GM18498 (cell line): ENCODE data around the gene MAPK14.
"Not testable (repeated sequence)": the region's sequence is repeated elsewhere in the genome, so short reads cannot be mapped to it uniquely, and the experiment has no call there.

Source experiments
- ATAC-seq: cut with Tn5 transposase; IDR thresholded peaks from one replicate; pipeline ENCODE4 v1.9.1; 2021; ENCODE audit warnings: mild to moderate bottlenecking, moderate library complexity; ENCODE audit not compliant: unreplicated experiment

MAPK14 gene

DNA sequence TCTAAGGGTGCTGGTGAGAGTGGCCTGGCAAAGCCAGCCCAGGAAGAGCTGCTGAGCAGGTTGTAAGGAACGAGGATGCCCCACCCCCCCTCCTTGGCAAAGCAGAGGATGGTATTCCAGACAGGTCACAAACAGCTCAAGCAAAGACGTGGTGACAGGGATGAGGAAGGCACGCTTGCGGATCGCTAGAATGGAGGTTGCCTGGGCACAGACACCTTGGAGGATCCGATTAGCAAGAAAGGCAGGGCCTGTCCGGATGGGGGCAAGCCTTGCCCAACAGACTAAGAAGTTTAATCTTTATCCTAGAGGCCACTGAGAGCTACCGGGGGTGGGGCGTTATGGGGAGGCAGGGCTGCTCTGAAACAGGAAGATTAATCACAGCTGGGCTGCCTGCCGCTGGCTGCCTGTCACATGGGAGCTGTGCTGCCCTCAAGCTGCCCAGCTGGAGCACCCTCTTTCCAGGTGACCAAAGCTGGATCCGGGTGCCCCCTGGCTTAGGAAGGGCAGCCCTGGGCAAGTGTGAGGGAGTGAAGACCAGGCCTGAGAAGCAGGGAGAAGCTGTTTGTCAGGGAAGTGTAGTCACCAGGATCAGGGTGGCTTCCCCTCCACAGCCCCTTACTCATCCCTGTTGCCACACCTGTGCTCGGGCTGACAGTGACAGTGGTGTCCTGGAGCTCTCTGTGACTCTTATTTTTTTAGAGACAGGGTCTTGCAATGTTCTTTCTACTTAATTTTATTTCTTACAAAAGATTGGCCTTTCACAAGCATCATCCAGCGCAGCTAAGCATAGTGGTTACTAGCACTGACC is 93.6 kb downstream of the MAPK14 start:
- peak; percentile 36 for ATAC-seq

DNA sequence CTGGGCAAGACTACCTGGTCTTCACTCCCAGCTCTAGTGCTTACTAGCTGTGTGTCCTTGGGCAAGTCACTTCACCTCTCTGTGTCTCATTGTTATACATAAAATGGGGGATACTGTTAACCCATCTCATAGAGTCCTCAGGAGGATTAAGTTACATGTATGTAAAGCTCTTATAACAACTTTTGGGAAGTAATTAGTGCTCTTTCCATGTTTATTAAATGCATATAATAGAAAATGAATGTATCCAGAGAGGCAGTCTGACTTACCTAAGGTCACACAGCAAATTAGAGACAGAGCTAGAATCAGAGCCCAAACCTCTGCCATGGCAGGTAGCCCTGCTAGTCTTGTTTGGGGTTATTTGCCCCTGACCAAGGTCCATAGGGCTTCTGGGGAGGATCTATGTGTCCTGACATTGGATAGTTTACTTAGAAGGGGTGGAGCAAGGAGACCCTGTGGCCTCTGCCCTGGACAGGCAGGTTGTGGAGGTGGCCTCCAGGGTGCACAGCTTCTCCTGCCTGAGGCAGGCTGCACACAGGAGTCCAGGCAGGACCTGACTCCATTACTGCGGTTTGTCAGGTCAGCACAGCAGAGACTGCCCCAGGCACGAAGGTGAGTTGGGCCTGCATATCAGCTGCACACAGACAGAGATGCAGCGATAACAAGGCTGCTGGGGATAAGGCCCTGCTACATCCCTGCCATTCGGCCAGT is 94.3 kb downstream of the MAPK14 start:
- no peak for ATAC-seq

DNA sequence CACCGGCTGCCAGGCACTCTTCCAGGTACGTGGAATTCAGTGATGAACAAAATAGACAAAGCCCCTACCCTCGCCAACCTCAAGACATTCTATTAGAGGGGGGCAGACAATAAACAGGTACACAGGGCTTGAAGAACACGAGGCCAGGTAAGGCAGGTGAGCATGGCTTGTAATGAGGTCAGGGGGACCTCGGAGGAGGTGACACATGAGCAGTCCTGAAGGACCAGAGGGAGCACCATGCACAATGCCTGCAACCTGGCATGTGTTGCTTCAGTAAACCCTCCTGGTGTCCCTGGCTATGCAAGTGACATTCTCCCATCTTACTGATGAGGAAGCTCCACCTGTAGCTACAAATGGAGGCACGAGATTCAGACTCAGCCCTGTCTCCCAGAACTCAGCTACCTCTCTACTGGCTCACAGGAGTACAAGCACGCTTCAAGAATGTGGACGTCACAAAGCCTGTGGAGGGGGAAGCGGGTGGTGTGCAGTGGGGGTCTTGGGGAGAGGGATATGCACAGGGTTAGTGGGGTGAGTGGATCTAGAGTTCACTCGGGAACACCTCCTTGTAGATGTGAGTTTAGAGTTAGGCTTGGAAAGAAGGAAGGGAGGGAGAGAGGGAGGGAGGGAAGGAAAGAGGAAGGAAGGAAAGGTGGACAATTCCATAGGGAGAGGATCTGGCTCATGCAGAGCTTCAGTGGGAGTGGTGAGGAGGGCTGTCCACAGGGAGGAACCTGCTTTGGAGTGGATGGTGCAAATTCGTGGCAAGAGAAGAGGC is 95.1 kb downstream of the MAPK14 start:
- ATAC-seq = no peak

DNA sequence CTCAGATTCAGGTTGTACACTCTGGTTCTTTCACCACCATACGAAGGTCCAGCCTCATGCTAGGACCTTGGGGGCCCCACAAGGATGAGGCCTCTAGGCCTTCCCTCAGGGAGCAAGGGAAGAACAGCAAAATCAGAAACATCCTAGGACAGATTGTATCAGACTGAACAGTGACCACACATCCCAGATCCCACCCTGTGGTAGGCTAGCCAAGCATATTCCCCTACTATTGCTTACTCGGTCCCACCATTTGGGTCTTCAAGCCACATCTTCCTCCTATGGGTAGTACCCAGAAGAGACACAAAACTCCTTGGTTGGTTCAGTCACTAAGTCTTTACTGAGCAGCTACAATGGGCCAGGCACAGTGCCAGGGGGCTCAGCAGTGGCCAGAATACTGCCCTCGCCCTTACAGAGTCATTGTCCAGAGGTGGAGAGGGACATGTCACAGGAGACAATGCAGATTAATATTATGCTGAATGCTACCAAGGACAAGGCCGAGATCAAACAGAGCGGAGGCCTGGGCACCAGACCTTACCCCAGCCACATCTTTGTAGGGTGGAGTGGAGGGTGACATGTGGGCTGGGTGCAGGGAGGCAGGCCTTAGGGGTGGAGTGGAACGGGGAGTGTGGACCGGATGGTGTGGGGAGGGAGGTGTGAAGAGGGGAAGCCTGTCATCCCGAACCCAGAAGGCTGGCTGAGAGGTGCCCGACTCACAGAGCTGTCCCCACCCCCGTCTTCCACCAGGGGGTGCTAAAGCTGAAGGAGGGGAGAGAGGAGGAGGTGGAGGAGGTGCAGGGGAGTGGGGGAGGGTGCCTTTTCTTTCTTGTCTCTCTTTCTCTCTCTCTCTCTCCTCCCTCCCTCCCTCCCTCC is 95.9 kb downstream of the MAPK14 start:
- ATAC-seq = peak; percentile 80

DNA sequence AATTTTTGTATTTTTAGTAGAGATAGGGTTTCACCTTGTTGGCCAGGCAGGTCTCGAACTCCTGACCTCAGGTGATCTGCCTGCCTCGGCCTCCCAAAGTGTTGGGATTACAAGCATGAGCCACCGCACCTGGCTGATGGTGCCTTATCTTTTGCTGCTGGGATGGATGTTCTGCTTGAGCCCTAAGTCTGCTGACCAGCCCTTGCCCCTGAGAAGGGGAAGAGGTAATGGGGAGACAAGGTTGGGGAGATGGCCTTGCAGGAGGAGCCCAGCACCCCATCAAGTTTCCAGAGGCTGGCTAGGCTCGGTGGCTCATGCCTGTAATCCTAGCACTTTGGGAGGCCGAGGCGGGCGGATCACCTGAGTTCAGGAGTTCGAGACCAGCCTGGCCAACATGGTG is 96.7 kb downstream of the MAPK14 start:
- not testable (repeated sequence) for ATAC-seq

DNA sequence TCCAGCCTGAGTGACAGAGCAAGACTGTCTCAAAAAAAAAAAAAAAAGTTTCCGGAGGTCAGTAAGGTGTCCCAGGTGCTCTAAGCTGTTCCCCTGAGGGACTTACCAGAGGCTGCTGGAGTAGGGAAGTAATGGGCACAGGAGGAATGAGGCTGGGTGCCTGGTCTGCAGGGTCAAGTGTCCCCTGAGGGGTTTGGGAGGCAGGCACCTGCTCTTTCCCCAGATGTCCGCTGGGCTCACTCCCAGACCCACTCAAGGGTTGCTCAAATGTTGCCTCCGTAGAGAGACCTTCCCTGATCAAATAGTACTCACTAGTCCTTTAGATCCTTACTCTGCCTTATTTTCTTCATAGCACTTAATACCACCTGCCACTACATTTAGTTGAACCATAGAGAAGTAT is 97.3 kb downstream of the MAPK14 start:
- no peak for ATAC-seq

DNA sequence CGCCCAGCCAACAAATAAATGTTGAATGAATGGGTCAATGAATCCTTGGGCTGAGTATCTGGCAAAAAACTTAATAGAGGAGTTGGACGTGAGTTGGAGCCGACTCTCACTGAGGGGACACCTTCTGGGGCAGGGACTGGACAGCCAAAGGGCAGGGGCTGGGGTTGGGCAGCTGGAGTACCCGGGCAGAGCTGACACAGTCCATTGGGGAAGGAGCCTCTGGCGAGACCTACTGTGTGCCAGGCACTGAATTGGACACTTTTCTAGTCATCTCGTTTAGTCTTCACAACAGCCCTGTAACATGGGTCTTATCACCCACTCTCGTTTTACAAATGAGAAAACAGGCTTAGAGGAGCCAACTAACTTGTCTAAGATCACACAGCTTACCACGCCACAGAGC is 98.0 kb downstream of the MAPK14 start:
- no peak for ATAC-seq

DNA sequence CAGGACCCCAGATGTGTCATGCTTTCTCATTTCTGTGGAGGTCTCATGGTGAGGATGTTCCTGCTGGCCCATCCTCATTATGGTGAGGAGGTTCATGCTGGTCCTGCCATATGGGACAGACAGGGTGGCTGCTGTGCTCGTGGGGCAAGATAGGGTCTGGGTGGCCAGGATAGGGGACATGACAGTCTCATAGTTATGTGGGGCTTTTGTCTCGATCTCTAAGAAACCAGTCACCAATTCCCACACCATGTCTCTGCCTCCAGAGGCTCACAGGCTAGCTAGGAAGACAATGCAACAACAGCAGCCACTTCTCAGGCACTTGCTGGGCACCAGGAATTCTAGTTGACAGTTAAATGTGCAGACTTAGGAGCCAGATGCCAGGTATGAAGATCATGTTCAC is 98.5 kb downstream of the MAPK14 start:
- no peak for ATAC-seq

DNA sequence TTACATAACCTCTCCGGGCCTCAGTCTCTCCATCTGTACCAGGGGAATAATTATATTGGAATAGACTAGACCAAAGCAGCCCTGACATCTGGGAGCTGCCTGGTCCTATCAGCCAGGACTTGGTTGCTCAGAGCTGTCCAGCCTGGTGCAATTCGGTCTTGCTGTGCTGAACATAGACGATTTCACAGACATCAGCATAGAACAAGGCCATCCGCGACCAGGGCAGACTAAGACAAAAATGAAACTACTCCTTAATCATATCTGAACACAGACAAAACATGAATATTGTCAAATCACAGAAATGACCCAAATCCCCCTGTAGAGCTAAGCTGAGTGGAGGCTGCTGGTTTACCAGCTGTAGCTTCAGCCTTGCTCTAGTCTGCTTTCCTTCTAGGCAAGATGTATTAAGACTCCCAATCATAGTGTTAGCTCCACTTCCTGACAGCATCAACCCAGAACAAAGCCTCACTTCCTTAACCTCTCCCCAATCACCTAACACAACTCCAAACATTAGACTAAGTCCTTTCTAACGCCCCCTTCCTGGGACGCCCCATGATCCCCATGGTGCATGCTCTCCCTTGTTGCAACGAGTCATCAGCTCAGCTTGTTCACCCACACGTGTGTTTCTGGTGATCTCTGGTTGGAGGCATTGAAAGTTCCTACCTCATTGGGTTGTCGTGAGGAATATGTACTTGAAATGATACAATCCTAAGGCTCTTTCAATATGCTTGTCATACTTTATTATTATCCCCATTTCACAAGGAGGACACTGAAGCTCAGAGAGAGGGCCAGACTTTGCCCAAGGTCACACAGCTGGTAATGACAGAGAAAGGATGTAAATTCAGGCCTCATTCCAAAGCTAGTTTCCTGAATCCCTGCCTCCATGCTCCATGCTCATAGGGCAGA is 99.2 kb downstream of the MAPK14 start:
- ATAC-seq = no peak

DNA sequence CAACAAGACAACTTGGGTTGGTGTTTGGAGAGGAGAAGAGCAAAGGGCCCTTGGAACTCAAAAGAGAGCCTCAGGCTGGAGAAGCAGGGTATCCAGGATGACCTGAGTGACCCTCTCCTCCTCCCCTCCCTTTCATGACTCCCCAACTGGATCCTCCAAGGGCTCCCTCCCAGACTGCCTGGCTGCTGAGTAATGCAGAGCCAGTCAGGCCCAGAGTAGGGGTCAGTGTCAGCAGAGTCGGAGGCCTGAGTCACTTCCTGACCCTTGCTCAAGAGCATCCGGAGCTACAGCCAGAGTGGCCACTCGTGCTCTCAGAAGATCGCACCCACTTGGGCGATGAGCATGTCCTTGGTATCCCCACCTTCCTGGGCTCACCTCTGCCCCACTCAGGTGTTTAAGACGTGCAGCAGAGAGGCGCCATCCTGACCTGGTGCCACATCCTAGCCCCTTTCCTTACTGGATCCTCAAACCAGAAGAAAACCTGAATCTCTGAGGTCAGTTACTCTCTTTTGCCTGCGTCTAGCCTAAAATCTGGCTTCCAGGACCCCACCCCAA is 99.9 kb downstream of the MAPK14 start:
- no peak for ATAC-seq

DNA sequence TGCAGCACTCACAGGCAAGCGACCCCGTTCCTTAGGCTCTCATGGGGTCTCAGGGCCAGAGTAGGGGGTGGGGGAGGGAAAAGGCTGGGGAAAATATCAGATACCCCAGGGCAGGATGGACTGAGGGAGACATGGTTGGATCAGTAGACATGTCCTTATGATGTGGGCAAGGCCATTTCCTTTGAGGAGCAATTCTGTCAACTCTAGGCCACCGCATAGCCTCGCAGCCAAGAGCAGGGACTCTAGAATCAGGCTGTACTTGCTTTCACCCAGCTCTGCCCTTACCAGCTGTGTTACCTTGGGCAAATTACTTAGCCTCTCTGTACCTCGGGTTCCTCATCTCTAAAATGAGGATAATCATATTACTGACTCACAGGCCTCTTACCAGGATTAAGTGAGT is 100.5 kb downstream of the MAPK14 start:
- no peak for ATAC-seq

DNA sequence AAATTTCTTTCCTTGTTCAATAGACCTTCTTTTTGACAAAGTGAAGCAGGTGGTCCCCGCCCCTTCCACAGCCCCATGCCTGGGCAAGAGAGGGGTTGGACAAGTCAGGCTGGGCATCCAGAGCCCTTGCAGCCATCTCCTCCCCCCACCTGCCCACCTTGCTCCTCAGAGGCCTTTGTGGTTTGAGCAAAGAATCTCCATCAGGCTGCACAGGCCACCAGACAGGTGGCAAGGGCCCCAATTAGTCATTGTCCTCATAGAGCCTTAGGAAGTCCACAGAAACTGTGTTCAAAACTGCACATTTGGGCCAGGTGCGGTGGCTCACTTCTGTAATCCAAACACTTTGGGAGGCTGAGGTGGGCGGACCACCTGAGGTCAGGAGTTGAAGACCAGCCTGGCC is 101.2 kb downstream of the MAPK14 start:
- ATAC-seq = no peak

DNA sequence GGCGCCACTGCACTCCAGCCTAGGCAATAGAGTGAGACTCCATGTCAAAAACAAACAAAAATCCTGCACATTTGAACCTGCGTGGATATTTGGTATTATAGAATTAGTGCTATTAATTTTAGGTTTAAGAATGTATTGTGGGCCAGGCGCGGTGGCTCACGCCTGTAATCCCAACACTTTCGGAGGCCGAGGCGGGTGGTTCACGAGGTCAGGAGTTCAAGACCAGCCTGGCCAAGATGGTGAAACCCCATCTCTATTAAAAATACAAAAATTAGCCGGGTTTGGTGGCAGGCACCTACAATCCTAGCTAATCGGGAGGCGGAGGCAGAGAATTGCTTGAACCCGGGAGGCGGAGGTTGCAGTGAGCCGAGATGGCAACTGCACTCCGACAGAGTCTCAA is 101.7 kb downstream of the MAPK14 start:
- ATAC-seq = not testable (repeated sequence)

DNA sequence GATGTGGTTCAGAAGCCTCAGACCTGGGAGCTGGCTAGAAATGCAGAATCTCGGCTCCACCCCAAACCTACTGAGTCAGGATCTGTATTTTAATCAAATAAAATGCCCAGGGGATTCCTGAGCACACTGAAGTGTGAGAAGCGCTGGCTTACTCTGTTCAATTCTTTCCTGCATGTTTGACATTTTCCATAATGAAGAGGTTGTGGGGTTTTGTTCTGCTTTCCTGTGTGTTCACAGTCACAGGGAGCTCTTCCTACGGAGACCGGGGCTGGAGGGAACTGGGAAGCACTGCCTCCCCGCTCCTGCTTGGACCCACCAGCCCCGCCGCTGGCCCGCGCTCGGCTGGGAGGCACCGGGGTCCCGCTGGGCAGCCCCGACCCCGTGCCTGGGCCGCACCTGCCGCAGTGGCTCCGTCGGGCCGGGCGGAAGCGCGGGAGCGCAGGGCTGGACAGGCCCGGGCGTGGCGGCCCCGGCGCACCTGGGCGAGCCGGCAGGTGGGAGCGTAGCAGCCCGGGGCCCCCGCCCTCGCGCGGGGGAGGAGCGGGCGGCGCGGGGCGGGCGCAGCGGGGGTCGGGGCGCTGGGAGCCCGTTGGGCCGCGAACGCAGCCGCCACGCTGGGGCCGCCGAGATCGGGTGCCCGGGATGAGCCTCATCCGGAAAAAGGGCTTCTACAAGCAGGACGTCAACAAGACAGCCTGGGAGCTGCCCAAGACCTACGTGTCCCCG is 102.5 kb downstream of the MAPK14 start, which contains the start of gene MAPK13:
MAPK13 (plus strand) TSS at position 573 of the 726 bp plus-strand sequence; CDS start at position 643, 70 bp downstream.
- no peak for ATAC-seq

DNA sequence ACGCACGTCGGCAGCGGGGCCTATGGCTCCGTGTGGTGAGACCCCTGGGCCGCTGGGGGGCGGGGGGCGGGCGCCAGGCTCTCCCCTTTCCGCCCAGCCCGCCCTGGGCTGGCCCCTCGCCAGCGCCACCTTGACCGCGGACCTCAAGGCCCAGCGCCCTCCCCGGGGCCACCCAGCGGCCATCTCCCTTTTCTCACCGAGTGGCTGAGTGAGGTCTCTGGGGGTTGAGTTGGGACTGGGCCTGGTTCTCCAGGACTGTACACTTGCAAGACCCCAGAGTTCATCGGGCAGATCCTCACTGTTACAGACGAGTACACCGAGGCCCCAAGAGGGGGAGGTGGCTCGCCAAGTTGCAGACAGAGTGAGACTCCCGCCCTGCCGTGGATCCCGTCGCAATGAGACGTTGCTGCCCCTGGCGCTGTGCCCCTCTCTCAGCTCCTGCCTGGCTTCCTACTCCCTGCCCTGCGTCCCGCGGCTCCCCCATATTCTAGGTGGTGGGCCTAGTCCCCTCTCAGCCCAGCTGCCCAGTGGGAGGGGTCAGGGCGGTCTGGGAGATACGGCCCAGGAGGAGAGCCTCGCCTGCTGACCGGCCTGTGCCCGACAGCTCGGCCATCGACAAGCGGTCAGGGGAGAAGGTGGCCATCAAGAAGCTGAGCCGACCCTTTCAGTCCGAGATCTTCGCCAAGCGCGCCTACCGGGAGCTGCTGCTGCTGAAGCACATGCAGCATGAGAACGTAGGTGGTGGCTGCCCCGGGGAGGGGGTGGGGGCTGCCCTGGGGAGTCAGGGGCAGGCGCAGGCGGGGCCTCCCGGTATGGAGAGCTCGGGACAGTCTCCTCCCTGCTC is 103.3 kb downstream of the MAPK14 start:
- peak; percentile 23 for ATAC-seq

DNA sequence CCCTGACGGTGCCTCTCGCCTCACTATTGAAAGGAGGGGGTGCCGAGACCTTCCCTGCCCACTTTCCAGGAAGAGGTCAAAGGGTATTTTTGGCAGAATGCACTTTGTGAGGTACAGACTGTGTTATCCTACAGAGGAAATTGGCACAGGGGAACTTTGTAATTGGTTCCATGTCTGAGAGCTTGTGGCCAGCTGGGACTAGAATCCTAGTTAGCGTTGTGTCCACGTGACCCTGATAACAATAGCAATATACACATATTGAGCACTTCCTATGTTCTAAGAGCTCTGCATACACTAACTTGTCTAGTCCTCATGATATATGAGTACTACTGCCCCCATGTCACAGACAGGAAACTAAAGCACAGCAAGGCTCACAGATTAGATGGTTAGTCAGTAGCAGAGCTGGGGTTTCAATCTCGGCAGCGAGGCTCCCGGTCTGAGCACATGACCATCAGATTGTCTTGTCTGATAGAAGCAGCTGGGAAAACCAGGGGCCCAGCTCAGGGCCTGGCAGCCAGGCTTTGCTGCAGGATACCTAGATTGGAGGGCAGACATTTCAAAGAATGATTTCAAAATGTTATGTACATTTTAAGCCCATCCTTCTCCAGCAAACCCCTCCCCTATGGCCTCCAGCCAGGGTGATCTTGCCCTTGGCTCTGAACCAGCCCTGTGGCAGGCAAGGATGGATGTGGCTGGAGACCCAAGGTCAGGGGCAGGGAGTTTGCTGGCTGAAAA is 104.1 kb downstream of the MAPK14 start:
- peak; percentile 86 for ATAC-seq
